CD4-positive, alpha-beta T cell treated with Interleukin-2 at 100 ng/mL for 4 hours (primary cell): ENCODE results near the gene IFNAR1.

Experiments used
- DNase-seq: peaks from one replicate; pipeline ENCODE4 v3.0.0-alpha.2; 2020; ENCODE audit warnings: low spot score

Gene IFNAR1

DNA sequence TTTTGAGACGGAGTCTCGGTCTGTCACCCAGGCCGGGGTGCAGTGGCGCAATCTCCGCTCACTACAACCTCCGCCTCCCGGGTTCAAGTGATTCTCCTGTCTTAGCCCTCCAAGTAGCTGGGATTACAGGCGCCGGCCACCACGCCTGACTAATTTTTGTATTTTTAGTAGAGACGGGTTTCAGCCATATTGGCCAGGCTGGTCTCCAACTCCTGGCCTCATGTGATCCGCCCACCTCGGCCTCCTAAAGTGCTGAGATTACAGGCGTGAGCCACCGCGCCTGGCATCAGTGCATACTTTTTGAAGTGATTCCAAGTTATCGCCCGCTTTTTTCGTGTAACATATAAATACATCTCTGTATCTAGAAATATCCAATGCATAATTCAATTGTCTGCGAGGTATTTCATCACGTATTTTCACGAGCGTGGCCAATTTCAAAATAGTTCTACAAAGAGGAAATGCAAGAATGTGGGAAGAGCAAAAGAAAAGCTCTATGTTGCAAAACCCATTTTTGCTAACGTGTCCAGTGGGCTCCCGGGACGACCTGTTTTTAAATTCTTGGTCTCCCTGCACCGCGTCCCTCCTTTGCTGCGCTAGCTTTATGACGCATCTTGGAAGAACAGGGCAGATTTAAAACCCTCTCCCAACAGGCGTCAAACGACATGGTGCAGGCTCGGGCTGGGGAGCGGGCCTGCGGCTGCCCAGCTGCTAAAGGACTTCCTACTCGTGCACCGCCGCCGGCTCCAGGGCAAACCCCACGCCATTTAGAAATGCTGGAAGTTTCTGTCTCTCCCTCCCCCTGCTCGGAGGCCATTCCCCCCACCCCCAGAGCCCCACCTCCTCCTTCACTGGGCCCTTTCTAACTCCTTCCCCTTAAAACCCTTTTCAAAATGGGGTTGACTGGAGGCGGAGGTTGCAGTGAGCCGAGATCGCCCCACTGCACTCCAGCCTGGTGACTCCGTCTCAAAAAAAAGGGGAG, 77.5 kb downstream of the IFNAR1 start:
- DNase-seq: no peak

DNA sequence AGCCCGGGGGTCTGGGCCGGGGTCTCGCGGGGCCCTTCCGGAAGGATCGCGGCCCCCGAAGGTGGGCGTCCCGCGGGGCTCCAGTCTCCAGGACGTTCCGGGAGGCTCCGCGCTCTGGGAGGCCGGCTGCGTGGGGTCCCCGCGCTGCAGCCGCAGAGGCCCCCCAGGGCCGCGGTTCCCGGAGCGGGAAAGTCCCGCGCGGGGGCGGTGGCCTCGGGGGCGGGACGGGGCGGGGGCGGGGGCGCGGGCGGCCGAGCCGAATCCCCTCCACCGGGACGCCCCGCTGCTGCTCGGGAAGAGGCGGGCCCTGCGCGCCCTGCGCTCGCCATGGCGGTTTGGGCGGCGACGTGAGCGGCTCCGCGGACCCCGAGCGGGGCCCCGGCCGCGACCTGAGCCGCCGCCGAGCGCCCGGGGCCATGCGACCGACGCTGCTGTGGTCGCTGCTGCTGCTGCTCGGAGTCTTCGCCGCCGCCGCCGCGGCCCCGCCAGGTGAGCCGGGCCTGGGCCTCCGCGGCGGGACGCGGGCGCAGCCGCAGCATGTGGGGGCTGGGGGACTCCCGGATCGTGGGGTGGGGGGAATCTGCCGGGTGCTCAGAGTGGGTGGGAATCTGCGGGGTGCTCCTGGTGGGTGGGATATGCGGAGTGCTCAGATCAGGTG, 78.5 kb downstream of the IFNAR1 start, which contains the start of gene IFNGR2:
Gene IFNGR2, plus strand, starts transcription at position 286 of the 658 bp plus-strand sequence. Its CDS starts 131 bp downstream, at position 417.
- DNase-seq: peak; percentile 38

DNA sequence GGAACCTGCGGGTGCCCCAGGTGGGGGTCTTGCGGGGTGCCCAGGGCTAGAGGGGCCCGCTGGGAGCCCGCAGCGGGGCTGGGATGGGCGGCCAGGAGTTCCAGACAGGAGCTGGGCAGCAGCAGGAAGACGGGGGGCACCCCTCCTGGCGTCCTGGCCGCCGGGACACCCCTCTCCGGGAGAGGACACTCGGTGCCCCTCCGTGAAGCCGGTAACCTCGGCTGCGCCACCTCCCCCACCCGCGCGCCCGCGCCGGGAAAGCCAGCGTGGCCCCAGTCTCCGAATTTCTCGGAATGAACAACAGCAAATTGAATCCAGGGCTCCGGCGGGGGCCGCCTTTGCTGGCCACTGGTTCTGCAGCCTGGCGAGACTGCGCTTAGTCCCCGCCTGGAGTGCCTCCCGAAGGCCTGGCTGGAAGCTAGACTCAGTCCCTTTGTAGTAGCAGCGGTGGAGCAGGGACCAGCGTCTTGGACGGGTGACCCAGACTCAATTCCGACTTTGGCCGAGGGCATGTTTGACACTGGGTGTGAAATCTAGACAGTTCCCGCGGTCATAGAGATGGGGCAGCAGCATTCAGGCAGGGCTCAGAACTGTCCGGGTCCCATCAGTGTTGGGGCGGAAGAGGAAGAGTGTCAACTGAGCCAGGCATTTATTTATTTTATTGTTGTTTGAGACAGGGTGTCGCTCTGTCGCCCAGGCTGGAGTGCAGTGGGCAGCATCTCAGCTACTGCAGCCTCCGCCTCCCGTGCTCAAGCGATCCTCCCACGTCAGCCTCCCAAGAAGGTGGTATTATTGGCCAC, 79.2 kb downstream of the IFNAR1 start:
- DNase-seq: no peak

DNA sequence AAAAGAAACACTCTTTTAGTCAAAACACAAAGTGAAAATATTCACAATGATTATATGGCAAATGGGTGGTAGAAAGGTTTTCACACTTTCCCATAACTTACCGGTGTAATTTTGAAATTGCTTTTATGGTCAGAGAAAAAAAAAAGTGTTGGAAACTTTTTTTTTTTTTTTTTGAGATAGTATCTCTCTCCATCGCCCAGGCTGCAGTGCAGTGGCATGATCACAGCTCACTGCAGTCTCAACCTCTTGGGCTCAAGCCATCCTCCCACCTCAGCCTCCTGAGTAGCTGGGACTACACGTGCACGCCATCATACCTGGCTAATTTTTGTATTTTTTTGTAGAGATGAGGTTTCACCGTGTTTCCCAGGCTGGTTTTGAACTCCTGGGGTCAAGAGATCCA, 81.7 kb downstream of the IFNAR1 start:
- DNase-seq: no peak
